ENCODE results near the gene HS3ST2. TPM values are rescaled to one million over a fixed set of nuclear protein-coding genes. Genes with fewer than 3 reads are reported as not detected.
"Not testable (repeated sequence)": the region's sequence is repeated elsewhere in the genome, so short reads cannot be mapped to it uniquely, and the experiment has no call there.

The HS3ST2 gene
- total RNA-seq, 1 donor from 2014 or later, result 0.51 TPM

DNA sequence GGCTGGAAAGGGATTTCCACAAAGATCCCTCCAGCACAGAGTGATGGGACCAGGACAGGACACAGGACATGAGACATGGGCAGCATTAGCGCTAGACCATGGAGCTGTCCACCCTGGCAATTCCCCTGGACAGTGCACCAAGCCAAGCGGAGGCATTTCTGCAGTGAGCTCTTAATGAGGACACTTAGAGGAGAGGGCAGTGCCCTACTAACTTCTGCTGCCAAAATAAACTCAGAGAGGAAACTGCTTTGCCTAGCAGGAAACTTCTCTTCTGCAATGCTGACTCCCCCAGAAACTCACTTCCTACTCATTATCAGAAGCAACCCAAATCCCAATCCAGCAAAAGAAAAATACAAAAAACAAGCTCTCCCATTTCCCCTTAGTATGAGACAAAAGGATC lies 119.2 kb downstream of the HS3ST2 start:
- no peaks in the 10 kb centered on the region for H3K36me3 Mint-ChIP-seq
- no peaks in the 10 kb centered on the region for H3K9me3 Mint-ChIP-seq
- no peak overlapping the region for H3K27ac Mint-ChIP-seq
- peaks cover 41% of the 10 kb centered on the region for H3K27me3 Mint-ChIP-seq
- DNase-seq (ENCODE audit: extremely low spot score, unreplicated experiment), result no peak
- no peak for TF ChIP-seq CTCF (conservative IDR thresholded peaks at IDR 0.05)
- H3K4me1 Mint-ChIP-seq (ENCODE audit: unreplicated experiment), result no peaks in the 10 kb centered on the region
- no peak overlapping the region for H3K4me3 Mint-ChIP-seq

- Mint-ChIP-seq H3K27ac (no peak overlapping the region), H3K4me3 (no peak overlapping the region), H3K36me3 (no peaks in the 10 kb centered on the region), H3K4me1 (ENCODE audit: unreplicated experiment) (no peaks in the 10 kb centered on the region), H3K27me3 (peaks cover 39% of the 10 kb centered on the region), H3K9me3 (no peaks in the 10 kb centered on the region)
- no peak for DNase-seq (ENCODE audit: extremely low spot score, unreplicated experiment)
- no peak for TF ChIP-seq CTCF (conservative IDR thresholded peaks at IDR 0.05)
These were observed 120.8 kb downstream of the HS3ST2 start for GRCh38 chr16:22934786-22935185.

- H3K27ac Mint-ChIP-seq, result no peak overlapping the region
- H3K27me3 Mint-ChIP-seq, result peaks cover 30% of the 10 kb centered on the region
- no peaks in the 10 kb centered on the region for H3K9me3 Mint-ChIP-seq
- H3K36me3 Mint-ChIP-seq, result no peaks in the 10 kb centered on the region
- no peak overlapping the region for H3K4me3 Mint-ChIP-seq
- DNase-seq (ENCODE audit: extremely low spot score, unreplicated experiment), result no peak
- no peak for TF ChIP-seq CTCF (conservative IDR thresholded peaks at IDR 0.05)
- no peaks in the 10 kb centered on the region for H3K4me1 Mint-ChIP-seq (ENCODE audit: unreplicated experiment)
These were observed 123.2 kb downstream of the HS3ST2 start for GRCh38 chr16:22937169-22937568.

DNA sequence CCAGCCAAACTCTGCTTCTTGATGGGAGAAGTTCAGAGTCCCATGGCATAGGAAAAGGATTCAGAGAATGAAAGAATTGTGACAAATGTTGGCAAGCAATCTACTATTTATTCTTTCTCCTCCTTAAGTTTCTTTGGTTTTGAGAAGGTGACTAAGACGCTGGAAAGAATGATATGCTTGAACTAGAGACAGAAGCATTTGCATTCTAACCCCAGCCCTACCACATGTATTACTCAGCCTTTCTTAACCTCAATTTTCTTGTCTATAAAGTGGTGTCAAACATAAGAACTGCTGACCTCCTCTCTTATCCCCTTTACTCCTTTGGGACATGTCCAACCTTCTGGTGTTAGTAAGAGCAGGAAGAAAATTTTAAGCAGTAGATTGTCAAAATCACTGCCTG lies 124.7 kb downstream of the HS3ST2 start:
- no peaks in the 10 kb centered on the region for H3K36me3 Mint-ChIP-seq
- H3K9me3 Mint-ChIP-seq, result no peaks in the 10 kb centered on the region
- no peak overlapping the region for H3K4me3 Mint-ChIP-seq
- no peak overlapping the region for H3K27ac Mint-ChIP-seq
- peaks cover 28% of the 10 kb centered on the region for H3K27me3 Mint-ChIP-seq
- no peaks in the 10 kb centered on the region for H3K4me1 Mint-ChIP-seq (ENCODE audit: unreplicated experiment)
- TF ChIP-seq CTCF (conservative IDR thresholded peaks at IDR 0.05), result no peak
- DNase-seq (ENCODE audit: extremely low spot score, unreplicated experiment), result no peak

- not testable (repeated sequence) for H3K4me3 Mint-ChIP-seq; H3K4me1 Mint-ChIP-seq (ENCODE audit: unreplicated experiment); DNase-seq (ENCODE audit: extremely low spot score, unreplicated experiment); H3K36me3 Mint-ChIP-seq; H3K9me3 Mint-ChIP-seq; H3K27ac Mint-ChIP-seq
- peaks cover 31% of the 10 kb centered on the region for H3K27me3 Mint-ChIP-seq
These were observed 125.9 kb downstream of the HS3ST2 start for GRCh38 chr16:22939744-22940363.

DNA sequence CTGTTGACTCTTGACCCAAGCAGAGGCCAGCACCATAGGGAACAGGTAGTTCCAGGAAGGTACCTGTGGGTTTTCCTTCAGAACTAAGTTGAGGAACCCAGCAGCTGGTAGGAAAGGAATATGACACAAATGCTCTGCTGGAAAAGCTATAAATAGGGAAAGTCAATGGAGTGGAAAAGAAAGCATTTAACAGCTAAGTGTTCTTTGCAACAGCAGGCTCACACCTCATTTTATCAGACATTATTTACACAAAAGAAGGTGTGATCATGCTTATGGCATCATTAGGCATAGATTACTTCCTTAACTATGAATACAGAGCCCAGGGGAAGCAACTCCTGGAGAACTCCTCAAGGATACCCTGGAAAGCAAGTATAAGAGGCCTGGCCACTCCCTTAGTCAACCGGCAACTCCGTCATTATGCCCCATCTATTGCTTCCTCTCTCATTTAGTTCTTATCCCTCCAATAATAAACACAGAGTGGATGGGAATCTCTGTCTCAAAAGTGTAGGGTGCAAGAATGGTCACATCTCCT lies 128.1 kb downstream of the HS3ST2 start:
- Mint-ChIP-seq H3K9me3 (no peaks in the 10 kb centered on the region), H3K27me3 (peaks cover 41% of the 10 kb centered on the region), H3K4me1 (ENCODE audit: unreplicated experiment) (no peaks in the 10 kb centered on the region), H3K4me3 (no peak overlapping the region), H3K27ac (no peak overlapping the region), H3K36me3 (no peaks in the 10 kb centered on the region)
- no peak for TF ChIP-seq CTCF (conservative IDR thresholded peaks at IDR 0.05)
- no peak for DNase-seq (ENCODE audit: extremely low spot score, unreplicated experiment)
